Measurements from ENCODE around the gene ALKBH4. TPM values are rescaled to one million over a fixed set of nuclear protein-coding genes. Genes with fewer than 3 reads are reported as not detected.
"Not testable (repeated sequence)": the region's sequence is repeated elsewhere in the genome, so short reads cannot be mapped to it uniquely, and the experiment has no call there.

ALKBH4 gene
- total RNA-seq, 2 experiments from 2014 or later, result 2.9 to 3.5 TPM

GRCh38 chr7:102456327-102456726, 8.3 kb downstream of the ALKBH4 start:
- Histone ChIP-seq H3K36me3 (ENCODE audit: insufficient read depth, low read length) (peaks cover 37% of the 10 kb centered on the region), H3K4me3 (ENCODE audit: low read length) (no peak overlapping the region), H3K4me1 (ENCODE audit: insufficient read depth, low read length) (peaks cover 3% of the 10 kb centered on the region), H3K27me3 (ENCODE audit: control insufficient read depth in 1 of 2, insufficient read depth in 2 of 2, low read length in 2 of 2) (no peaks in the 10 kb centered on the region), H3K27ac (ENCODE audit: low read depth in 1 of 2, low read length in 2 of 2) (no peak overlapping the region), H3K9me3 (ENCODE audit: control insufficient read depth in 1 of 2, insufficient read depth in 1 of 2, low read length in 2 of 2) (no peaks in the 10 kb centered on the region)
- no peak overlapping the region for H3K4me3 Mint-ChIP-seq
- POLR2A ChIA-PET, result interaction anchor here (1.1 to 1.5 kb wide), 2 partner anchors 22 to 61 kb away, joined by 3 to 4 read pairs; no protein-coding TSS in a partner anchor
- intact Hi-C loops (cut with DNase I, micrococcal nuclease), result loop anchor here in 1 of 2 experiments (5.0 kb wide), 1 partner anchor 179 kb away; no protein-coding TSS in a partner anchor
- ATAC-seq (ENCODE audit: poor library complexity) (no peak), DNase-seq (no peak)
- no peaks in the 10 kb centered on the region for H3K9me3 Mint-ChIP-seq
- CTCF ChIA-PET, result interaction anchor here (2.3 kb wide), 1 partner anchor 44 kb away, joined by 9 read pairs; no protein-coding TSS in a partner anchor
- no peak overlapping the region for H3K27ac Mint-ChIP-seq
- TF ChIP-seq, protein P1, sequence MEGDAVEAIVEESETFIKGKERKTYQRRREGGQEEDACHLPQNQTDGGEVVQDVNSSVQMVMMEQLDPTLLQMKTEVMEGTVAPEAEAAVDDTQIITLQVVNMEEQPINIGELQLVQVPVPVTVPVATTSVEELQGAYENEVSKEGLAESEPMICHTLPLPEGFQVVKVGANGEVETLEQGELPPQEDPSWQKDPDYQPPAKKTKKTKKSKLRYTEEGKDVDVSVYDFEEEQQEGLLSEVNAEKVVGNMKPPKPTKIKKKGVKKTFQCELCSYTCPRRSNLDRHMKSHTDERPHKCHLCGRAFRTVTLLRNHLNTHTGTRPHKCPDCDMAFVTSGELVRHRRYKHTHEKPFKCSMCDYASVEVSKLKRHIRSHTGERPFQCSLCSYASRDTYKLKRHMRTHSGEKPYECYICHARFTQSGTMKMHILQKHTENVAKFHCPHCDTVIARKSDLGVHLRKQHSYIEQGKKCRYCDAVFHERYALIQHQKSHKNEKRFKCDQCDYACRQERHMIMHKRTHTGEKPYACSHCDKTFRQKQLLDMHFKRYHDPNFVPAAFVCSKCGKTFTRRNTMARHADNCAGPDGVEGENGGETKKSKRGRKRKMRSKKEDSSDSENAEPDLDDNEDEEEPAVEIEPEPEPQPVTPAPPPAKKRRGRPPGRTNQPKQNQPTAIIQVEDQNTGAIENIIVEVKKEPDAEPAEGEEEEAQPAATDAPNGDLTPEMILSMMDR (IDR thresholded peaks at IDR 0.05), result no peak
- peaks cover 26% of the 10 kb centered on the region for H3K36me3 Mint-ChIP-seq (ENCODE audit: low read depth)
- no peaks in the 10 kb centered on the region for H3K27me3 Mint-ChIP-seq
- no peaks in the 10 kb centered on the region for H3K4me1 Mint-ChIP-seq (ENCODE audit: low read depth)

DNA sequence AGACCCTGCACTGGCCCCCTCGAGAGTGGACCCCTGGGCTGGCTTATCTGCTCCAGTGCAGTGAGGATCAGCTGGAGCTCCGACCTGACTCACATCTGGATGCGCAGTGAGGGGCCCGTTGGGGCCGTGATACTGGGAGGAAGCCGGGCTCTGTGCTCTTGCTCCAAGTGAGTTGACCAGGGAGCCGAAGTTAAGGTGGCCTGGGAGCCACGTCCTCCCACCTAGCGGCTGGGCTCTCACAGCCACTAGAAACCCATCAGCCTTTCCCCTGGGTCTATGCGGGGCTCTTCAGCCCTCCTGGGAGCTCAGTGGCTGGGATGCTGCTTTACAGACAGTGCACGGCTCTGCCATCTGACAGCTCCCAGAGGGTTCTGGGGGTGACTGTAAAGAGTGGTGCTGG, 9.1 kb downstream of the ALKBH4 start:
- ChIA-PET POLR2A (interaction anchor here (1.1 to 1.5 kb wide), 2 partner anchors 21 to 60 kb away, joined by 3 to 4 read pairs; no protein-coding TSS in a partner anchor), CTCF (interaction anchor here (2.3 kb wide), 1 partner anchor 43 kb away, joined by 9 read pairs; no protein-coding TSS in a partner anchor)
- no peak overlapping the region for H3K27ac Mint-ChIP-seq
- Histone ChIP-seq H3K36me3 (ENCODE audit: insufficient read depth, low read length) (peaks cover 35% of the 10 kb centered on the region), H3K27ac (ENCODE audit: low read depth in 1 of 2, low read length in 2 of 2) (no peak overlapping the region), H3K9me3 (ENCODE audit: control insufficient read depth in 1 of 2, insufficient read depth in 1 of 2, low read length in 2 of 2) (no peaks in the 10 kb centered on the region), H3K27me3 (ENCODE audit: control insufficient read depth in 1 of 2, insufficient read depth in 2 of 2, low read length in 2 of 2) (no peaks in the 10 kb centered on the region), H3K4me1 (ENCODE audit: insufficient read depth, low read length) (peaks cover 2% of the 10 kb centered on the region), H3K4me3 (ENCODE audit: low read length) (no peak overlapping the region)
- ATAC-seq (ENCODE audit: poor library complexity), result no peak
- peaks cover 22% of the 10 kb centered on the region for H3K36me3 Mint-ChIP-seq (ENCODE audit: low read depth)
- intact Hi-C loops (cut with DNase I, micrococcal nuclease), result loop anchor here in 1 of 2 experiments (5.0 kb wide), 1 partner anchor 178 kb away; no protein-coding TSS in a partner anchor
- DNase-seq, result no peak
- TF ChIP-seq, protein P1 (IDR thresholded peaks at IDR 0.05), result no peak
- H3K4me1 Mint-ChIP-seq (ENCODE audit: low read depth), result no peaks in the 10 kb centered on the region
- H3K4me3 Mint-ChIP-seq, result no peak overlapping the region
- no peaks in the 10 kb centered on the region for H3K9me3 Mint-ChIP-seq
- no peaks in the 10 kb centered on the region for H3K27me3 Mint-ChIP-seq

- POLR2A ChIA-PET, result interaction anchor here (0.9 to 1.5 kb wide), 2 partner anchors 29 to 59 kb away, joined by 3 read pairs; no protein-coding TSS in a partner anchor
- H3K27ac ChIP-seq (ENCODE audit: low read depth in 1 of 2, low read length in 2 of 2); DNase-seq; H3K27ac Mint-ChIP-seq; ATAC-seq (ENCODE audit: poor library complexity); H3K4me3 Mint-ChIP-seq; H3K4me3 ChIP-seq (ENCODE audit: low read length); H3K4me1 ChIP-seq (ENCODE audit: insufficient read depth, low read length); H3K9me3 Mint-ChIP-seq; CTCF ChIA-PET; H3K27me3 ChIP-seq (ENCODE audit: control insufficient read depth in 1 of 2, insufficient read depth in 2 of 2, low read length in 2 of 2); H3K4me1 Mint-ChIP-seq (ENCODE audit: low read depth); H3K9me3 ChIP-seq (ENCODE audit: control insufficient read depth in 1 of 2, insufficient read depth in 1 of 2, low read length in 2 of 2); H3K27me3 Mint-ChIP-seq: not testable (repeated sequence)
- H3K36me3 Mint-ChIP-seq (ENCODE audit: low read depth), result peaks cover 20% of the 10 kb centered on the region
- peaks cover 33% of the 10 kb centered on the region for H3K36me3 ChIP-seq (ENCODE audit: insufficient read depth, low read length)
- intact Hi-C loops (cut with DNase I, micrococcal nuclease), result loop anchor here in 1 of 2 experiments (5.0 kb wide), 1 partner anchor 178 kb away; no protein-coding TSS in a partner anchor
Observed at GRCh38 chr7:102454932-102455331, 9.7 kb downstream of the ALKBH4 start.

Measured in CD4-positive, alpha-beta T cell (primary cell).